ENCODE results near the gene ACVR2A.

DNA sequence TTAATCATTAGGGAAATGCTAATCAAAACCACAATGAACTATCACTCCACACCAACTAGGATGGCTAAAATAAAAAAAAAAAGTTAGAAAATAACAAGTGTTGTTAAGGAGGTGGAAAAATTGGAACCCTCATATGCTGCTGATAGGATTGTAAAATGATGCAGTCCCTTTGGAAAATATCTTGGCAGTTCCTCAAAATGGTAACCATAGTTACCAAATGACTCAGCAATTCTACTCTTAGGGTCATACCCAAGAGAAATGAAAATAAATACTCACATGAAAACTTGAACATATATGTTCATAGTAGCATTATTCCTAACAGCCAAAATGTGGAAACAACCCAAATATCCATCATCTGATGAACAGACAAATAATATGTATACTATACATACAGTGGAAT is 15.7 kb upstream of the ACVR2A start:
- TF ChIP-seq BHLHE40 (IDR thresholded peaks at IDR 0.05; ENCODE audit: low read depth, low read length) (no peak), POLR2A (IDR thresholded peaks at IDR 0.05; ENCODE audit: low read depth, low read length) (no peak), RAD21 (IDR thresholded peaks at IDR 0.05; ENCODE audit: low read length) (no peak), RCOR1 (IDR thresholded peaks at IDR 0.05; ENCODE audit: insufficient replicate concordance, low read length) (no peak), RFX5 (IDR thresholded peaks at IDR 0.05; ENCODE audit: low read depth, low read length) (no peak), CEBPB (IDR thresholded peaks at IDR 0.05; ENCODE audit: low read depth, low read length) (no peak), MAFK (IDR thresholded peaks at IDR 0.05; ENCODE audit: low read depth, low read length) (peak; percentile 87)
- TF ChIP-seq, protein P1, sequence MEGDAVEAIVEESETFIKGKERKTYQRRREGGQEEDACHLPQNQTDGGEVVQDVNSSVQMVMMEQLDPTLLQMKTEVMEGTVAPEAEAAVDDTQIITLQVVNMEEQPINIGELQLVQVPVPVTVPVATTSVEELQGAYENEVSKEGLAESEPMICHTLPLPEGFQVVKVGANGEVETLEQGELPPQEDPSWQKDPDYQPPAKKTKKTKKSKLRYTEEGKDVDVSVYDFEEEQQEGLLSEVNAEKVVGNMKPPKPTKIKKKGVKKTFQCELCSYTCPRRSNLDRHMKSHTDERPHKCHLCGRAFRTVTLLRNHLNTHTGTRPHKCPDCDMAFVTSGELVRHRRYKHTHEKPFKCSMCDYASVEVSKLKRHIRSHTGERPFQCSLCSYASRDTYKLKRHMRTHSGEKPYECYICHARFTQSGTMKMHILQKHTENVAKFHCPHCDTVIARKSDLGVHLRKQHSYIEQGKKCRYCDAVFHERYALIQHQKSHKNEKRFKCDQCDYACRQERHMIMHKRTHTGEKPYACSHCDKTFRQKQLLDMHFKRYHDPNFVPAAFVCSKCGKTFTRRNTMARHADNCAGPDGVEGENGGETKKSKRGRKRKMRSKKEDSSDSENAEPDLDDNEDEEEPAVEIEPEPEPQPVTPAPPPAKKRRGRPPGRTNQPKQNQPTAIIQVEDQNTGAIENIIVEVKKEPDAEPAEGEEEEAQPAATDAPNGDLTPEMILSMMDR (conservative IDR thresholded peaks at IDR 0.05; ENCODE audit: low read depth, low read length): no peak
- TF ChIP-seq, protein P2, sequence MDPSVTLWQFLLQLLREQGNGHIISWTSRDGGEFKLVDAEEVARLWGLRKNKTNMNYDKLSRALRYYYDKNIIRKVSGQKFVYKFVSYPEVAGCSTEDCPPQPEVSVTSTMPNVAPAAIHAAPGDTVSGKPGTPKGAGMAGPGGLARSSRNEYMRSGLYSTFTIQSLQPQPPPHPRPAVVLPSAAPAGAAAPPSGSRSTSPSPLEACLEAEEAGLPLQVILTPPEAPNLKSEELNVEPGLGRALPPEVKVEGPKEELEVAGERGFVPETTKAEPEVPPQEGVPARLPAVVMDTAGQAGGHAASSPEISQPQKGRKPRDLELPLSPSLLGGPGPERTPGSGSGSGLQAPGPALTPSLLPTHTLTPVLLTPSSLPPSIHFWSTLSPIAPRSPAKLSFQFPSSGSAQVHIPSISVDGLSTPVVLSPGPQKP (IDR thresholded peaks at IDR 0.05; ENCODE audit: borderline replicate concordance, low read depth, low read length): no peak
